Measurements from ENCODE around the gene SORCS1.

The SORCS1 gene

DNA sequence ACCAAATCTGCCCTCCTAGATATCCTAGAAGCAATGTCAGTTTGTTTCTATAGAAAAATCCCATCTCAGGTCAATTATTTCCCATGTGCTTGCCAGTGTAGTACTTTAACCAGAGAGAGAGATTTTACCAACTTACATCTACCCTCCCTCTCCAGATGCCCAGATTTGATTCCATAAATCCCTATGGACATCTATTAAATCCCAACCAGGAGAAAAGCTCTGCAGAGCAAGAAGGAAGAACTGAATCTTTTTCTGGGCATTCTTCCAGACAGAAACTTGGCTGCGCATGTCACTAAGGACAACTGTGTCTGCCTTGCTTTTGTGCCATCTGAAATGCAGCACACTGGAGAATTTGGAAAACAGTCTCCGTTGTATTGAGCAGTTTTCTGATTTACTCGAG, 597.6 kb downstream of the SORCS1 start:
- no peak for DNase-seq

DNA sequence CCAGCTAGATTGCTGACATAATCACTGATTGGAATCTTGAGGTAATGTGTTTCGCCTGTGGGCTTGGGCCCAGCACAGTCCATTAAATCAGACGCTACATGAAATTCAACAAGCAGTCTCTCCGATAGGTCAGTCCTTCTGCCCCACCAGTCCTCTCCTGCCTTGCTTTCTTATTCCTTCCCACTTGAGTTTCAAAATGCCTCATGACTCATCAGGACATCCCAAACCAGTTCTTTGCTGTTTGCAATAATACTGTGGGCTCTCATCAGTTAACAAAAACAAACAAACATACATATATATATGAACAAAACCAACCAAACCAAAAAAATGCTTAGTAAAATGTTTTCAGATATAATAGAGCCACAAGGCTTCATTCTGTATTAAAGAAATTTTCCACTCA, 599.0 kb downstream of the SORCS1 start:
- DNase-seq, result no peak

DNA sequence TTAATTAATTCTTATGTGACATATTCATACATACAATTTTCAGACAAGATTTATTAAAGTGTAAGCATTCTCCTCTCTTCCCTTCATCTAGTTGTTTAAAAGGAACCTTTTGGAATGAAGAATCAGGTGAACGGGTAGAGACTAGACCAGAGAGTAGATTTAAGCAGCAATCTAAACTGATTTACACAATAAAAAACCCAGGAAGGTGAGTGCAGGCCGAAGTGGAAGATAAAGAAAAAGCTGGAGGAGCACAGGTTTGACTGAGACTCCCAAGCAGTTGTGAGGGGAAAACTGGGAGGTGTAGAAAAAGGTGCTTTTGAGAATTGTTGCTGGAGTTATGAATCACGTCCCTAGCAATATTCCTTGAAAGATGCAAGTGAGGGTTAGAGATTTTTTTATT, 601.1 kb downstream of the SORCS1 start:
- no peak for DNase-seq

DNA sequence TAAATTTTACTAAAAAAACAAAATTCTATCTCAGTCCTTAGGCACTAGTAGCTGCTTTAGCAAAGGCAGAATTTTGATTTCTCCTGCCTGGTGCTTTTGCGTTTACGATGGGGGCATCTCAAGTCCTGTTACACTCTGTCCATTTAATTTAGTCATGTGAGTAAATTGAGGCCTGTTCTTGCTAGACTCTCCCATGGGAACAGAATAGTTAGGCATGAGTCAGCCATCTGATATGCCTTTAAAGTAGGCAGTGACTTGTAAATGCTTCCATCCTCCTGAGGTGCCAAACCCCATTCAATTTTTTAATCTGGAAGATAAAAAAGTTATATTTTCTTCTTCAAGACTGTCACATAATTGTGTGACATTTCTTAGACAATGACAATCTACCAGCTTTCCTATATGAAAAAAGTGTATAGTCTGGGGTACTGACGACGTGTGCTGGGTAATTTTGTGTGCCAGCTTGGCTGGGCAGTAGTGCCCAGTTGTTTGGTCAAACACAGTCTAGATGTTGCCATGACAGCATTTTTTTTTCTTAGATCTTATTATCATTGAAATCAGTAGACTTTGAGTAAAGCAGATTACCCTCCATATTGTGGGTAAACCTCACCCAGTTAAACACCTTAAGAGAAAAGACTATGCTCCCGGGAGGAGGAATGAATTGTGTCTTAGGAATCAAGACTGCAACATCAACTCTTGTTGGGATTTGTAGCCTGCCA, 603.4 kb downstream of the SORCS1 start:
- no peak for DNase-seq

DNA sequence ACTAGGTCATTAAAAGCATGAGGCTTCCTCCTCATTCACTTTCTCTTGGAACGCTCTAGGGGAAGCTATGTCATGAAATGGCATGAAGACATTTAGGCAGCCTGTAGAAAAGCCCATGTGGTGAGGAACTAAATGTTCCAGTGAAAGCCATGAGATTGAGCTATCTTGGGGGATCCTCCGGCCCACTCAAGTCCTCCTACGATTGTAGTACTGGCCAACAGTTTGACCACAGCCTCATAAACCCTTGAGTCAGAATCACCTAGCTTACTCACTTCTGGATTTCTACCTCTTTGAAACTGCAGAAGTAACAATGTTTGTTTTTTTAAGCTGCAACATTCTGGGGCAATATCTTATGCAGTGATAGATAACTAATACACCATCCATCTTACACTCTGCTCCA, 605.1 kb downstream of the SORCS1 start:
- no peak for DNase-seq

DNA sequence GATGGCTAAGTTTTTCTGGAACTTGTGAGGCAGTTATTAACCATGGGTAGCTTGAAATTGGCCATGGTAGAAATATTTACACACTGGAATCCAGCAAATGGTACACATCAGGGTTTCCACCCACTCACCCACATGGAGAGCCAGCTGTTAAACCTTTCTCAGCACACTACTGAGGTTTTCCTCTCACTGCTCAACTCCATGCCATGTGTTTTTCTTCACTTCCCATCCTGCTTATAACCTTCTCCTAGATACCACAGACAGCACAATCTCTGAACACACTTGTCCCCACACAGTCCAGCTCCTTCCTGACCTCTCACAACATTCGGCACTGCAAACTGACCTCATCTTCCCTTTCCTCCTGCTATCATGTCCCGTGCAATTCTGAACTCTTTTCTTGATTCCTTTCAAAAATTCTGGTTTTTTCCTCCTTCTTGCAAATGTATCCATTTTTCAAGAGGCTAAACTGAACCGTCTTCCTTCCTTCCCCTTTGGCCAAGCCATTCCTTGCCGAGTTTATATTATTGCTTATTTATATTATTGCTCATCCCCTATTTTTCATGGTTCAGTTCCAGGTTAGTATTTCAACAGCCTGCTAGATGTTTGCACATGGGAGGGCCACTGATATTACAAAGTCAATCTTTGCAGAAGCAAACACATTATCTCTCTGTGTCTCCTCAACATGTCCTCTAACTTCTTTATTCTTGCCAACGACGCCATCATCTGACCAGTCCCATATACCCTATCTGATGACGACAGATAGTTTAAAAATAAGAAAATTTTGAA, 606.4 kb downstream of the SORCS1 start:
- DNase-seq, result no peak

DNA sequence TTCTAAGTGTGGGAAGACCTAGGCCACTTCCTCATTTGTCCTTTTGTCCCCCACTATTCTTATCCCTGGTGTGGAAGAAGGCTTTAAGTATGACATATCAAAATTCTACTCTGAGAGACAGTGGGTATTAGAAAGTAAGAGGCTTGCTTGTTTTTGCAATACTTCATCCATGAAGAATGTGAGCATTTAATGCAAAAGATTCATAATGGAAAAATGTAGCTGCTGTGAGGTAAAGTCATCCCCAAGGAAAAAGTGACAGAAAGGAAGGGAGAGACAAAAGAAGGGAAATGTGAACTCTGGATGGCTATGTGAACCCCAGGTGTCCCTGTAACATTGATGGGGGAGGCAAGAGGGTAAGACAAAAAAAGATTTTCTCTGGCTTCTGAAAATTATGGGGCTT, 607.5 kb downstream of the SORCS1 start:
- no peak for DNase-seq

DNA sequence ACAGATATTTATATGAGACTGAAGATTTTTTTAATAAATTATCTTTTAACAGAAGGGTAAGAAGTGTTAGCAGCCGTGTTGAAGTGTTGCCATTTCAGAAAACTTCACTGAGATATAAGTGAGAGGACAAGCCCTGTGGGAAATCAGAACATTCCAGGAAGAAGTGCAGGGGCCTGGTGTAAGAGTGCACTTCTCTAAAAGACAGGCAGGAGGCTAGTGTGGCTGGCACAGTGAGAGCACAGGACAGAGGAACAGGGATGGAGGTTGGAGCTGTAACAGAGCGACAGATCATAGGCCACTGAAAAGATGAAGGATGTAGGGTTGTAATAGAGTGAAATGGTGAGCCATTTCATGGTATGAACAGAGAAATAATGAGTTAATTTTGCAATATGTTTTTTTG, 608.9 kb downstream of the SORCS1 start:
- no peak for DNase-seq

DNA sequence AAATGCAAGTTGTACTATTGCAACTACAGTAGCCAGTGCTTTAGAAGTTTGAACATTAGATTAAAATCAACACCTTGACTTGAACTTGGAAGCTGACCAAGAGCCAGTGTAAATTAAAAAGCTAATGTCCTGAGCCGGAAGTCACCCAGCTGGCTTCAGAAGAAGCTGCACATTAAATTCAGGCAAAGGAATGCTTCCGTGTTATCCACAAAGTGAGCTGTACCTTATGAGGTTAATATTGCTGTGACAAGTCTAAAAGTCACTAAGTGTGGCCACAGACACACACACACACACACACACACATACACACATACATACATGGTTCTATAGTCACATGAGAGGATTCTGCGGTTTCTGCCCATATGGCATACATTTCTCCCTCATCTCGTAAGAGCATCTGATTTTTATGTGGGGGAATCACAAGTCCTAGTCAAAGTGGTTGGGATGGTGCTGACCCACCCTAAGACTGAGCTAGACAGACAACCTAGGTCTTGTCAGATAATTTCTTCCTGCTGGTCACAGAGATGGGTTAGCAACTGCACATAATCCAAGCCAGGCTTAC, 612.9 kb downstream of the SORCS1 start:
- DNase-seq, result no peak

DNA sequence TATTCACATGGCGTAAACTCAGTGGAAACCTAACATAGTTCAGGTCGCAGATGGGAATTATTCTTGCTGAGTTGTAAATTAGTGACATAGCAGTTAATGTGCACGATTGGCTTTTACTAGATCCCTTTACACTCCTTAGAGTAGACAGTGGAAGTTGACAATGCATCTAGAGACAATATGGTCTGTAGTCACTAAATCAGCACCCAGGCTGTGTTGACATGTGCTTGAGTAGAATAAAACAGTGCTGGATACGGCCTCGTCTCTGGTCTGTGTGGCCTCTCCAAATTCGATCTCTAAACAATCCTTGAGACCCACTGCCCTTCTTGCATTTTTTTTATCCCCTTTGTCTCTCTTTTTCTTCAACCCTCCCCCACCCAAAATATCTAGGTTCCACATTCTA, 615.7 kb downstream of the SORCS1 start:
- no peak for DNase-seq

DNA sequence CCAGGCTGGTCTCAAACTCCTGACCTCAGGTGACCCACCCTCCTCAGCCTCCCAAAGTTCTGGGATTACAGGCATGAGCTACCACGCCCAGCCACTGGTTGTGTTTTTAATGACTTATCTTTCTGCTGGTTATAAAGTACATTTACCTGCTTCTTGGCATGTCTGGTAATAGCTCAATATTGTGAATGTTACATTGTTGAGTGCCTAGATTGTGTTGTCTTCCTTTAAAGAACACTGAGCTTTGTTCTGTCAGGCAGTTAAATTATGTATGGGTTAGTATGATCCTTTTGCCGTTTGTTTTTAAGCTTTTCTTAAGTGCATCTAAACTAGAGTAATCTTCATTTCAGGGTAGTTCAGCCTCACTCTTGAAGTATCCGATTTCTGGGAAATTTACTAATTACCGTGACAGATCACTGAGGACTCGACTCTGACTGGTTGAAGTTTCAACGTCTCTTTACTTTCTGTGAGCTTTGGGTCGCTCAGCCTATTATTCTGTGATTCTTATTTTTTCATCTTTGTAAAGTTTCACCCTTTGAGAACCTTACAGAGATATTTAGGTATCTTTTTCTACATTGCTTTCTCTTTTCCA, 617.4 kb downstream of the SORCS1 start:
- DNase-seq, result no peak

DNA sequence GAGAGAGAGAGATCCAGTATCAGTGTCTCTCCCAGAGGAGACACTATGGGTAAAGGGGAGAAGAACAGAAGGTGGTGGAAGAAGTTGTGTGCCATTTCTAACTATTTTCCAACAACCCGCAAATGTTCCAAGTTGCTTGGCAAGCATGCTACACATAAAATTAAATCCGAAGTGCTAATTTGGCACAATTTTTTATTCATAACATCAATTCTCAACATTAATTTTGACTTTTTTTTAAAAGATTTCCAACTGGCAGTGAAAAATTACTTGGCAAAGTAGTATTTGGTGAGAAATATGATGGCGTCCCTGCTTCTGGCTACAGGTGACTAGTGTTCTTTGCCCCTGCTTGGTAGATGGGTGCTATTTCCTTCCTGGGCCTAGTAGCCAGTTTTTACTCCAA, 622.0 kb downstream of the SORCS1 start:
- DNase-seq, result no peak

DNA sequence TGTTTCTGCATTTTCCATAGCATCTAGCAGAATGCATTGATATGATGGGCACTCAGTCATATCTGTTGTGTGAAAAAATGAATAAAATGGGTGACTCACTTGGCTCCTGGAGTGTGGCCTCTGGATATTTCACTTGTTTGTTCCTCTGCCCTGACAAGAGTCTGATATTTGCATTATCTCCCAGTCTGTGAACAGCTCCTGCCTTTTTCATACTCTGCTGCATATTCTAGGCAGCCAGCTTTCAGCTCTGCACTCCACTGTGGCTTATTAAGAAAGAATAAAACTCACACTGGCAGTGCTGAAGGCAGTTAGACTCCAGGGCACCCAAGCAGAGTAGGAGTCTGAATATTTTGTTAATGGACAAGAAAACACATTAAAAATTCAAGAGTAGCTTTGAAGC, 623.9 kb downstream of the SORCS1 start:
- DNase-seq, result no peak

DNA sequence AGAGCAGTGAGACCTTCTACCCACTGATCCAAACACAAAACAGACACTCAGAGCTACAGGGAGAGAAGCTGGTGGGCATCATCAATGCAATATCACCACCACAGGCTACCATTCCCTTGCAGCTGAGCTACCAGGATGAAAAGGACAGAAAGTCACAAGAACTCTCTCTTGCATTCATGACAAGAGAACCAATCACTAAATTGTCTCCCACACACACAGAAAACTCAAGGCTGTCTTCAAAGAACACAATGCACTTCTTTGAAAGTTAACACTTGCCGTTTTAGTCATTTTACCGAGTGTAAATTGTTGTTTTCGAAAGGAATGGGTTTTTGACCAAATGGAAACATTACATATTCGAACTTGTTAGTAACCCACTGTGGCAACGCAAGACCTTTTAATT, 626.6 kb downstream of the SORCS1 start:
- DNase-seq, result no peak

DNA sequence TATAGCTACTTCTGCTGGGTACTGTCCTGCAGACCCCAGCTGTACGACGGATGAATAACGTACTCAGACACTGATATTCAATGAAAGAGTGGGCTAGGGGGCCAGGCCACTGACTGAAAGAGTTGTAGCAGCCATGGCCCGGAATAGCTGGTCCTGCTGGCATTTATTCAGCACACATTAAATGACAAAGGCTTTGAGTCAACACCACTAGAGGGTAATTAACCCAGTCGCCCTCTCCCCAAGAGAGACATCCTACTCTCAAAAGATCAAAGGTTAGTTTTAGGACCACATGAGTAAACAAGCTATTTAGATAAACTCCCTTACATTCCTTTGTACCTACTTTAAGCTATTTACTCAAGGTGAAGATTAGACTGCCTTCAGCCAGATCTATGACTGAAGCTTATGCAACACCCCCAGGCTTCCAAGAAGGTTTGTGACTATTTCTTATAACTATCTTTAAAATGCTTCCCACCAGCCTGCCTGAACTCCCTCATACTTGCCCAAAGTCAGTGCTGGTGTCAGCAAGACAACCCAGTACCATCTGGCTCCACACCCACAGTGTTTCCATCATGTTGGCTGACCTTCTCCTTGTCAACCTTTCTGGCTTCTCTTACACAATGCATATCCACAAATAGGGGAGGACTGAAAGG, 629.1 kb downstream of the SORCS1 start:
- DNase-seq, result no peak

DNA sequence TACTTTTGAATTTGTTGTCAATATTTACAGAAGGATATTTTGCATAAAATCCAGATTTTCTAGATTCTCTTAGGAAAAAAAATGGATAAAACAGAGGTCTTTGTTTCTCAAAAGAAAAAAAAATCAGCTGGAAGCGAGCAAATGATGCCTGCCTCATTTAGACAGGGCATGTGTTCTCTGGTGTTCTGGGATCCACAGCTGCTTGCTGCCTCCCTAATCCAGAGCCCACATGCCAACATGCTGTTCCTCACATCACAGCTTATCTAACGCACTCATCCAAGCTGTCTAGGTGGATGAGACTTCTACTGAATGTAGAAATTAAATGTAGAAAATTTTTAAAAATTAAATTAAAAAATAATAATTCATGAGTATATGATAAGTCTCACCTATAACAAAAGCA, 630.1 kb downstream of the SORCS1 start:
- DNase-seq, result no peak

DNA sequence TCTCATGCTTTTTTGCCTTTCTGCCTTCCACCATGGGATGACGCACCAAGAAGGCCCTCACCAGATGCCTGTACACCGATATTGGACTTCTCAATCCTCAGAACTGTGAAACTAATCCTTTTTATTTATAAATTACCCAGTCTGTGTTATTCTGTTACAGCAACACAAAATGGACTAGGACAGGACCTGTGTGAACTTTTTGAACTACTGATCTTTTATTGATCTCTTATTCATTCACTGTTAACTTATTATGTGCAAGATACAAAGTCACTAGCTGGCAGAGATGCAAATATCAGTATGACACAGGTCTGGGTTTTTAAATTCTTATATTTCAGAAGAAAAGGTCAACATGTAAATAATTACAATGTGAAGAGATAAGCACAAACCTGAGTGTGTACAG, 635.8 kb downstream of the SORCS1 start:
- DNase-seq, result no peak

DNA sequence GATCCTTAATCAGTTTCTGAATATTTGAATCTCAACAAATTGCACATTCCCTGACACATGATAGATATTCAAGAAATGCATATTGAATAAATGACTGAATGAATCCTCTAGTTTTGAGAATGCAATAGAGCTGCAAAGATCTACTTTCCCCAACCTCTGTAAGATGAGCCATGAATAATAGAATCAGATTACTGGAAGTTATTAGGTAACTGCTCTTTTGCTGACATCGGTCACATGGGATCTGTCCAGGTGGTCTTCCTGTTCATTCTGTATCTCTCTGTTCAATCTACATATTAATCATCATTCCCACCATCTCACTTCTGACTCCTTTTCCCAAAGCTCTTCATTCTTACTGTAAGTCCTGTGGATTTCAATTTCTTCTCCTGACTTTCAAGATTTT, 638.7 kb downstream of the SORCS1 start:
- DNase-seq, result no peak

Measured in DMS 273 treated with DMSO at 0.1 percent for 48 hours (cell line).